IPS-NIHi11 (cell line): ENCODE results near the gene PLCD4.
A peak's percentile ranks its signal among the peaks of the same experiment; 100 is the strongest.

ENCODE experiments used
- DNase-seq: peaks from one replicate; pipeline ENCODE4 v3.0.0; 2012; ENCODE audit warnings: mixed read lengths, low spot score

Gene PLCD4

GRCh38 chr2:218621007-218621406 is 13.3 kb downstream of the PLCD4 start:
- DNase-seq = no peak

GRCh38 chr2:218622606-218623365 is 15.1 kb downstream of the PLCD4 start:
- DNase-seq = no peak

- no peak for DNase-seq
These were observed 15.6 kb downstream of the PLCD4 start for GRCh38 chr2:218623366-218623705.

- DNase-seq = no peak
These were observed 18.7 kb downstream of the PLCD4 start for GRCh38 chr2:218626369-218626768.

- no peak for DNase-seq
These were observed 20.2 kb downstream of the PLCD4 start for GRCh38 chr2:218627939-218628338.

- DNase-seq = no peak
These were observed 24.1 kb downstream of the PLCD4 start for GRCh38 chr2:218631837-218632236.

- no peak for DNase-seq
These were observed 28.0 kb downstream of the PLCD4 start for GRCh38 chr2:218635719-218636118.

- no peak for DNase-seq
These were observed 30.7 kb downstream of the PLCD4 start for GRCh38 chr2:218638372-218638771.

GRCh38 chr2:218642121-218642656 is 34.5 kb downstream of the PLCD4 start:
- no peak for DNase-seq

- no peak for DNase-seq
These were observed 35.1 kb downstream of the PLCD4 start for GRCh38 chr2:218642786-218643185.

GRCh38 chr2:218643751-218644310 is 36.1 kb downstream of the PLCD4 start:
- no peak for DNase-seq

GRCh38 chr2:218644721-218645120 is 37.0 kb downstream of the PLCD4 start:
- no peak for DNase-seq

- no peak for DNase-seq
These were observed 37.4 kb downstream of the PLCD4 start for GRCh38 chr2:218645126-218645525.

- DNase-seq = peak; percentile 75
These were observed 40.5 kb downstream of the PLCD4 start for GRCh38 chr2:218648088-218648786.

- no peak for DNase-seq
These were observed 41.0 kb downstream of the PLCD4 start for GRCh38 chr2:218648787-218649100.

GRCh38 chr2:218655751-218656150 is 48.1 kb downstream of the PLCD4 start:
- DNase-seq = no peak

GRCh38 chr2:218658671-218659257 is 51.1 kb downstream of the PLCD4 start:
- DNase-seq = peak; percentile 77

GRCh38 chr2:218659258-218659987 is 51.7 kb downstream of the PLCD4 start, which contains the start of the genes BCS1L and ZNF142:
Gene BCS1L, plus strand, starts transcription at chr2:218659683. Its CDS starts 1,305 bp downstream, at chr2:218660988.
Gene ZNF142, minus strand, starts transcription at chr2:218659623. Its CDS starts 3,194 bp downstream, at chr2:218656429.
- DNase-seq = peak; percentile 96

- no peak for DNase-seq
These were observed 52.3 kb downstream of the PLCD4 start for GRCh38 chr2:218659988-218660358.

- DNase-seq = no peak
These were observed 54.7 kb downstream of the PLCD4 start for GRCh38 chr2:218662377-218662776.

GRCh38 chr2:218662827-218663226 is 55.1 kb downstream of the PLCD4 start:
- no peak for DNase-seq

- no peak for DNase-seq
These were observed 56.2 kb downstream of the PLCD4 start for GRCh38 chr2:218663901-218664300.
